HepG2 (cell line): ENCODE data around the gene LAMP2. TPM values are rescaled to one million over a fixed set of nuclear protein-coding genes. Genes with fewer than 3 reads are reported as not detected.
A peak's percentile ranks its signal among the peaks of the same experiment; 100 is the strongest.

Experiments used
- CSRNP1 ChIP-seq: sonication (generic); formaldehyde crosslinking; IDR thresholded peaks from 2 replicates; pipeline ENCODE4 v1.8.1; 2023; ENCODE audit warnings: mild to moderate bottlenecking, missing genetic modification reagents
- FOXP4 ChIP-seq: sonication (generic); formaldehyde crosslinking; IDR thresholded peaks from 2 replicates; pipeline ENCODE4 v1.4.0; 2020; ENCODE audit warnings: missing genetic modification reagents
- GLMP ChIP-seq: sonication (generic); formaldehyde crosslinking; IDR thresholded peaks from 2 replicates; pipeline ENCODE4 v1.9.0; 2021; ENCODE audit warnings: missing genetic modification reagents, mild to moderate bottlenecking, borderline replicate concordance
- HCFC1 ChIP-seq: fragments of 150-350 bp; IDR thresholded peaks from 2 replicates; pipeline ENCODE4 v1.6.1; 2014; ENCODE audit warnings: low read depth, low read length
- HOXA5 ChIP-seq: sonication (generic); formaldehyde crosslinking; IDR thresholded peaks from 2 replicates; pipeline ENCODE4 v1.4.0; 2020; ENCODE audit warnings: missing genetic modification reagents
- KDM2A ChIP-seq: sonication (generic); formaldehyde crosslinking; IDR thresholded peaks from 2 replicates; pipeline ENCODE4 v1.4.0; 2020; ENCODE audit warnings: low read depth, missing genetic modification reagents, borderline replicate concordance
- NCOR1 ChIP-seq: fragments of 200-600 bp; sonication (generic); IDR thresholded peaks from 2 replicates; pipeline ENCODE4 v1.7.0; 2017; ENCODE audit warnings: antibody characterized with exemption, low read length, borderline replicate concordance
- NR3C1 ChIP-seq: sonication (generic); formaldehyde crosslinking; IDR thresholded peaks from 2 replicates; pipeline ENCODE4 v1.4.0; 2020; ENCODE audit warnings: missing genetic modification reagents
- REL ChIP-seq: sonication (generic); formaldehyde crosslinking; conservative IDR thresholded peaks from 2 replicates; pipeline ENCODE4 v1.8.0; 2022; ENCODE audit warnings: mild to moderate bottlenecking, missing genetic modification reagents, moderate library complexity
- REPIN1 ChIP-seq: sonication (generic); formaldehyde crosslinking; IDR thresholded peaks from 2 replicates; pipeline ENCODE4 v1.8.0; 2022; ENCODE audit warnings: missing genetic modification reagents, low read depth, mild to moderate bottlenecking, borderline replicate concordance
- RNF219 ChIP-seq: sonication (generic); formaldehyde crosslinking; IDR thresholded peaks from 2 replicates; pipeline ENCODE4 v1.5.0; 2020; ENCODE audit warnings: mild to moderate bottlenecking, missing genetic modification reagents
- STAG1 ChIP-seq: sonication (generic); formaldehyde crosslinking; IDR thresholded peaks from 2 replicates; pipeline ENCODE4 v1.4.0; 2020; ENCODE audit warnings: missing genetic modification reagents
- SYNCRIP ChIP-seq: fragments of 200-400 bp; formaldehyde crosslinking; IDR thresholded peaks from 2 replicates; pipeline ENCODE4 v1.6.1; 2018; ENCODE audit warnings: mild to moderate bottlenecking, low read depth, low read length; ENCODE audit not compliant: insufficient read depth
- XRCC5 ChIP-seq: fragments of 200-400 bp; formaldehyde crosslinking; optimal IDR thresholded peaks from 2 replicates; pipeline ENCODE3; 2017; ENCODE audit warnings: mild to moderate bottlenecking, low read length
- ZGPAT ChIP-seq: IDR thresholded peaks from 2 replicates; pipeline ENCODE4 v1.6.1; 2016; ENCODE audit warnings: mild to moderate bottlenecking
- ZNF121 ChIP-seq: sonication (generic); formaldehyde crosslinking; IDR thresholded peaks from 2 replicates; pipeline ENCODE4 v1.5.0; 2020; ENCODE audit warnings: mild to moderate bottlenecking, missing genetic modification reagents
- ZNF431 ChIP-seq: sonication (generic); formaldehyde crosslinking; IDR thresholded peaks from 2 replicates; pipeline ENCODE4 v1.9.0; 2022; ENCODE audit warnings: missing genetic modification reagents, low read depth, mild to moderate bottlenecking, borderline replicate concordance
- ZNF788 ChIP-seq: sonication (generic); formaldehyde crosslinking; IDR thresholded peaks from 2 replicates; pipeline ENCODE4 v1.5.0; 2020; ENCODE audit warnings: mild to moderate bottlenecking, missing genetic modification reagents, borderline replicate concordance
- ZSCAN30 ChIP-seq: sonication (generic); formaldehyde crosslinking; IDR thresholded peaks from 2 replicates; pipeline ENCODE4 v1.5.0; 2020; ENCODE audit warnings: mild to moderate bottlenecking, missing genetic modification reagents
- polyA plus RNA-seq, 8 experiments: library from polyadenylated mRNA; depleted of rRNA in 3 of 8; stranded (reverse) in 7 of 8; unstranded in 1 of 8; fragments of >200 nt; fragmentation: Illumina TruSeq in 4 of 8; extraction: Trizol in 4 of 8; gene quantifications; 2 replicates each; pipeline versions ENCODE4 v1.2.1 to v1.2.3, GENCODE V29; 2011 to 2016; ENCODE audit warnings: low read depth in 4 of 8, missing spikeins in 1 of 8, mixed read lengths in 1 of 8; ENCODE audit not compliant: insufficient read depth in 1 of 8
- total RNA-seq, 5 experiments: library from RNA; depleted of rRNA; stranded (reverse); fragments of >200 nt; fragmentation: Illumina TruSeq; extraction: Trizol; gene quantifications; 2 replicates each; pipeline ENCODE4 v1.2.3, GENCODE V29; 2016; ENCODE audit warnings: low read depth in 1 of 5

Gene LAMP2
- total and polyA plus RNA-seq, 2 of the 13 experiments (the other 11 are each of a cell fraction or from before 2014, with no cell fraction given): 127 to 170 TPM

- TF ChIP-seq FOXP4 (peak; percentile 67), ZGPAT (CRISPR knock-in tag) (0 out of 2 replicates have a peak, but pooled peaks have one; percentile 34), NCOR1 (peak; percentile 60; the same call in 1 of the 2 replicates), ZNF121 (CRISPR knock-in tag) (0 out of 2 replicates have a peak, but pooled peaks have one; percentile 42), REPIN1 (CRISPR knock-in tag) (peak; percentile 73; the same call in 1 of the 2 replicates), ZNF431 (CRISPR knock-in tag) (0 out of 2 replicates have a peak, but pooled peaks have one; percentile 38), STAG1 (CRISPR knock-in tag) (peak; percentile 31; the same call in 1 of the 2 replicates), ZNF788 (CRISPR knock-in tag) (peak; percentile 40; the same call in 1 of the 2 replicates), ZSCAN30 (CRISPR knock-in tag) (no peak), XRCC5 (peak; percentile 60), HCFC1 (0 out of 2 replicates have a peak, but pooled peaks have one; percentile 21), GLMP (CRISPR knock-in tag) (no peak), KDM2A (CRISPR knock-in tag) (peak; percentile 33; the same call in 1 of the 2 replicates), HOXA5 (CRISPR knock-in tag) (peak; percentile 67), RNF219 (CRISPR knock-in tag) (no peak), SYNCRIP (no peak), REL (CRISPR knock-in tag) (no peak), CSRNP1 (CRISPR knock-in tag) (0 out of 2 replicates have a peak, but pooled peaks have one; percentile 60), NR3C1 (CRISPR knock-in tag) (no peak)
Observed at GRCh38 chrX:120485638-120486520, 16.8 kb upstream of the LAMP2 start (continued).
